Measurements from ENCODE around the gene GPR15LG.

DNA sequence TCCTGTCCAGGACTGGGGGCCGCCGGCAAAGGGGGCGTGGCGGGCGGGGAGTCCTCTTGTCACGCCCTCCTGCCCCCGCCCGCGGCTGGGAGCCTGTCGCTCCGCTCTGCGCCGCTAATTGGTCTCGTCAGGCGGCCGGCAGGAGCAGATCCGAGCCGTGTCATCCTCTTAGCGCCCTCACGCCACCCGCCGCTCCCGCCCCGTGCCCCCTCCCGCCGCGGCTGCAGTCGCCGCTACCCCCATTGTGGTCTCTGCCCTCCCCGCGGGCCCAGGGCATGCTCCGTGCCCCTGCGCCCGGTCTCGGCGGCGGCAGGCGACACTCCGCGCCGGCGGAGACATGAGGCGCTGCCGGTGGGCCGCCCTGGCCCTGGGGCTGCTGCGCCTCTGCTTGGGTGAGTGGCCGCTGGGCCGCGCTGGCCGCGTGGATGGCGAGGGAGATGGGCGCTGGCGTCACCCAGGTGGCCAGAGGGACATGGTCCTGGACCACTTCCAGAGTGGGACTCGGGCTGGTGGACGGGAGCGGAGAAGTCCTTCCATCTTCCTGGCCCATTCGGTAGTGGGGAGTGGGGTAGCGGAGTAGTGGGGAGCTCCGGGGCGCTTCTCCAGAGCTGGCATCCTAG lies 20.9 kb downstream of the GPR15LG start, which contains the start of gene CDHR1:
- TF ChIP-seq, protein P1, sequence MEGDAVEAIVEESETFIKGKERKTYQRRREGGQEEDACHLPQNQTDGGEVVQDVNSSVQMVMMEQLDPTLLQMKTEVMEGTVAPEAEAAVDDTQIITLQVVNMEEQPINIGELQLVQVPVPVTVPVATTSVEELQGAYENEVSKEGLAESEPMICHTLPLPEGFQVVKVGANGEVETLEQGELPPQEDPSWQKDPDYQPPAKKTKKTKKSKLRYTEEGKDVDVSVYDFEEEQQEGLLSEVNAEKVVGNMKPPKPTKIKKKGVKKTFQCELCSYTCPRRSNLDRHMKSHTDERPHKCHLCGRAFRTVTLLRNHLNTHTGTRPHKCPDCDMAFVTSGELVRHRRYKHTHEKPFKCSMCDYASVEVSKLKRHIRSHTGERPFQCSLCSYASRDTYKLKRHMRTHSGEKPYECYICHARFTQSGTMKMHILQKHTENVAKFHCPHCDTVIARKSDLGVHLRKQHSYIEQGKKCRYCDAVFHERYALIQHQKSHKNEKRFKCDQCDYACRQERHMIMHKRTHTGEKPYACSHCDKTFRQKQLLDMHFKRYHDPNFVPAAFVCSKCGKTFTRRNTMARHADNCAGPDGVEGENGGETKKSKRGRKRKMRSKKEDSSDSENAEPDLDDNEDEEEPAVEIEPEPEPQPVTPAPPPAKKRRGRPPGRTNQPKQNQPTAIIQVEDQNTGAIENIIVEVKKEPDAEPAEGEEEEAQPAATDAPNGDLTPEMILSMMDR (IDR thresholded peaks at IDR 0.05) = no peak
- no peak for TF ChIP-seq ZFX (IDR thresholded peaks at IDR 0.05; ENCODE audit: borderline replicate concordance)
